Panc1 (cell line): ENCODE results near the gene CELF2.

Source experiments
- CTCF ChIP-seq: fragments of 450-650 bp; IDR thresholded peaks from 2 replicates; pipeline ENCODE4 v1.5.1; 2017; ENCODE audit warnings: mild to moderate bottlenecking
- REST ChIP-seq, 2 experiments: IDR thresholded peaks; 2 replicates each; pipeline ENCODE4 v1.6.1; 2011 to 2012; ENCODE audit warnings: low read depth in 2 of 2, control low read depth in 1 of 2, low read length in 1 of 2, mild to moderate bottlenecking in 1 of 2, moderate library complexity in 1 of 2; ENCODE audit not compliant: insufficient read depth in 1 of 2
- SIN3A ChIP-seq: IDR thresholded peaks from 2 replicates; pipeline ENCODE4 v1.6.1; 2012; ENCODE audit warnings: low read depth, mild to moderate bottlenecking, low read length, moderate library complexity, borderline replicate concordance; ENCODE audit not compliant: insufficient read depth

- TF ChIP-seq SIN3A: no peak
- no peak for TF ChIP-seq CTCF
- no peak for TF ChIP-seq REST (IDR thresholded peaks at IDR 0.05; ENCODE audit: insufficient read depth in 1 of 2, low read depth in 2 of 2, low read length in 1 of 2)
Observed at GRCh38 chr10:11178606-11179515, 161.2 kb downstream of the CELF2 start.
